ENCODE data around the gene HRG.

The HRG gene

GRCh38 chr3:186639778-186640472, 25.9 kb upstream of the HRG start, which contains the start of gene FETUB:
Gene FETUB (plus strand): TSS chr3:186640399. CDS start chr3:186640461, 62 bp downstream.
- Histone ChIP-seq H3K27me3 (ENCODE audit: insufficient read depth, insufficient read length) (no peaks in the 10 kb centered on the region), H3K9me3 (ENCODE audit: insufficient read depth, low read length) (peaks cover 10% of the 10 kb centered on the region; the same call in 1 of the 2 replicates), H3K36me3 (ENCODE audit: insufficient read depth, insufficient read length, low read length) (no peaks in the 10 kb centered on the region), H3K4me3 (ENCODE audit: insufficient read length, low read depth) (no peak within 1 kb of the TSS), H3K4me1 (ENCODE audit: insufficient read depth, insufficient read length) (no peaks in the 10 kb centered on the region), H3K9ac (ENCODE audit: insufficient read length, low read depth) (no peak within 1 kb of the TSS)
- no peak for TF ChIP-seq ZNF274 (IDR thresholded peaks at IDR 0.05; ENCODE audit: low read depth, low read length)
- no peak for TF ChIP-seq SUZ12 (IDR thresholded peaks at IDR 0.05; ENCODE audit: extremely low read depth, insufficient read depth, insufficient read length)
- no peak for TF ChIP-seq YY1 (IDR thresholded peaks at IDR 0.05; ENCODE audit: insufficient read depth, insufficient read length)
- no peak for DNase-seq (ENCODE audit: low read depth, low spot score)

GRCh38 chr3:186640473-186640818, 25.4 kb upstream of the HRG start:
- H3K9ac ChIP-seq (ENCODE audit: insufficient read length, low read depth) = no peak overlapping the region
- no peak overlapping the region for H3K4me3 ChIP-seq (ENCODE audit: insufficient read length, low read depth)
- no peaks in the 10 kb centered on the region for H3K4me1 ChIP-seq (ENCODE audit: insufficient read depth, insufficient read length)
- peaks cover 10% of the 10 kb centered on the region; the same call in 1 of the 2 replicates for H3K9me3 ChIP-seq (ENCODE audit: insufficient read depth, low read length)
- H3K27me3 ChIP-seq (ENCODE audit: insufficient read depth, insufficient read length) = no peaks in the 10 kb centered on the region
- H3K36me3 ChIP-seq (ENCODE audit: insufficient read depth, insufficient read length, low read length) = no peaks in the 10 kb centered on the region
- TF ChIP-seq YY1 (IDR thresholded peaks at IDR 0.05; ENCODE audit: insufficient read depth, insufficient read length) (no peak), SUZ12 (IDR thresholded peaks at IDR 0.05; ENCODE audit: extremely low read depth, insufficient read depth, insufficient read length) (no peak), ZNF274 (IDR thresholded peaks at IDR 0.05; ENCODE audit: low read depth, low read length) (no peak)
- no peak for DNase-seq (ENCODE audit: low read depth, low spot score)

GRCh38 chr3:186640929-186641328, 24.9 kb upstream of the HRG start:
- Histone ChIP-seq H3K4me1 (ENCODE audit: insufficient read depth, insufficient read length) (no peaks in the 10 kb centered on the region), H3K4me3 (ENCODE audit: insufficient read length, low read depth) (no peak overlapping the region), H3K9ac (ENCODE audit: insufficient read length, low read depth) (no peak overlapping the region), H3K36me3 (ENCODE audit: insufficient read depth, insufficient read length, low read length) (no peaks in the 10 kb centered on the region), H3K27me3 (ENCODE audit: insufficient read depth, insufficient read length) (no peaks in the 10 kb centered on the region), H3K9me3 (ENCODE audit: insufficient read depth, low read length) (peaks cover 10% of the 10 kb centered on the region; the same call in 1 of the 2 replicates)
- no peak for TF ChIP-seq YY1 (IDR thresholded peaks at IDR 0.05; ENCODE audit: insufficient read depth, insufficient read length)
- no peak for TF ChIP-seq SUZ12 (IDR thresholded peaks at IDR 0.05; ENCODE audit: extremely low read depth, insufficient read depth, insufficient read length)
- TF ChIP-seq ZNF274 (IDR thresholded peaks at IDR 0.05; ENCODE audit: low read depth, low read length) = no peak
- DNase-seq (ENCODE audit: low read depth, low spot score) = no peak

- H3K36me3 ChIP-seq (ENCODE audit: insufficient read depth, insufficient read length, low read length) = no peaks in the 10 kb centered on the region
- H3K9me3 ChIP-seq (ENCODE audit: insufficient read depth, low read length) = peaks cover 10% of the 10 kb centered on the region; the same call in 1 of the 2 replicates
- H3K27me3 ChIP-seq (ENCODE audit: insufficient read depth, insufficient read length) = no peaks in the 10 kb centered on the region
- H3K4me1 ChIP-seq (ENCODE audit: insufficient read depth, insufficient read length) = no peaks in the 10 kb centered on the region
- no peak for DNase-seq (ENCODE audit: low read depth, low spot score)
- H3K9ac ChIP-seq (ENCODE audit: insufficient read length, low read depth) = no peak overlapping the region
- H3K4me3 ChIP-seq (ENCODE audit: insufficient read length, low read depth) = no peak overlapping the region
- TF ChIP-seq SUZ12 (IDR thresholded peaks at IDR 0.05; ENCODE audit: extremely low read depth, insufficient read depth, insufficient read length) (no peak), ZNF274 (IDR thresholded peaks at IDR 0.05; ENCODE audit: low read depth, low read length) (no peak), YY1 (IDR thresholded peaks at IDR 0.05; ENCODE audit: insufficient read depth, insufficient read length) (no peak)
These were observed 23.8 kb upstream of the HRG start for GRCh38 chr3:186642014-186642413.

GRCh38 chr3:186643493-186643892, 22.3 kb upstream of the HRG start:
- H3K4me1 ChIP-seq (ENCODE audit: insufficient read depth, insufficient read length) = no peaks in the 10 kb centered on the region
- H3K36me3 ChIP-seq (ENCODE audit: insufficient read depth, insufficient read length, low read length) = no peaks in the 10 kb centered on the region
- H3K27me3 ChIP-seq (ENCODE audit: insufficient read depth, insufficient read length) = no peaks in the 10 kb centered on the region
- H3K9ac ChIP-seq (ENCODE audit: insufficient read length, low read depth) = no peak overlapping the region
- peaks cover 10% of the 10 kb centered on the region; the same call in 1 of the 2 replicates for H3K9me3 ChIP-seq (ENCODE audit: insufficient read depth, low read length)
- no peak overlapping the region for H3K4me3 ChIP-seq (ENCODE audit: insufficient read length, low read depth)
- TF ChIP-seq YY1 (IDR thresholded peaks at IDR 0.05; ENCODE audit: insufficient read depth, insufficient read length) (no peak), ZNF274 (IDR thresholded peaks at IDR 0.05; ENCODE audit: low read depth, low read length) (no peak), SUZ12 (IDR thresholded peaks at IDR 0.05; ENCODE audit: extremely low read depth, insufficient read depth, insufficient read length) (no peak)
- peak; percentile 55 for DNase-seq (ENCODE audit: low read depth, low spot score)

GRCh38 chr3:186644683-186645082, 21.1 kb upstream of the HRG start:
- Histone ChIP-seq H3K4me1 (ENCODE audit: insufficient read depth, insufficient read length) (no peaks in the 10 kb centered on the region), H3K27me3 (ENCODE audit: insufficient read depth, insufficient read length) (no peaks in the 10 kb centered on the region), H3K4me3 (ENCODE audit: insufficient read length, low read depth) (no peak overlapping the region), H3K9me3 (ENCODE audit: insufficient read depth, low read length) (no peaks in the 10 kb centered on the region), H3K36me3 (ENCODE audit: insufficient read depth, insufficient read length, low read length) (no peaks in the 10 kb centered on the region), H3K9ac (ENCODE audit: insufficient read length, low read depth) (no peak overlapping the region)
- TF ChIP-seq SUZ12 (IDR thresholded peaks at IDR 0.05; ENCODE audit: extremely low read depth, insufficient read depth, insufficient read length) (no peak), YY1 (IDR thresholded peaks at IDR 0.05; ENCODE audit: insufficient read depth, insufficient read length) (no peak), ZNF274 (IDR thresholded peaks at IDR 0.05; ENCODE audit: low read depth, low read length) (no peak)
- DNase-seq (ENCODE audit: low read depth, low spot score) = no peak

- DNase-seq (ENCODE audit: low read depth, low spot score) = no peak
- Histone ChIP-seq H3K4me3 (ENCODE audit: insufficient read length, low read depth) (no peak overlapping the region), H3K4me1 (ENCODE audit: insufficient read depth, insufficient read length) (no peaks in the 10 kb centered on the region), H3K36me3 (ENCODE audit: insufficient read depth, insufficient read length, low read length) (no peaks in the 10 kb centered on the region), H3K27me3 (ENCODE audit: insufficient read depth, insufficient read length) (no peaks in the 10 kb centered on the region), H3K9ac (ENCODE audit: insufficient read length, low read depth) (no peak overlapping the region), H3K9me3 (ENCODE audit: insufficient read depth, low read length) (no peaks in the 10 kb centered on the region)
- TF ChIP-seq ZNF274 (IDR thresholded peaks at IDR 0.05; ENCODE audit: low read depth, low read length) (no peak), SUZ12 (IDR thresholded peaks at IDR 0.05; ENCODE audit: extremely low read depth, insufficient read depth, insufficient read length) (no peak), YY1 (IDR thresholded peaks at IDR 0.05; ENCODE audit: insufficient read depth, insufficient read length) (no peak)
These were observed 19.7 kb upstream of the HRG start for GRCh38 chr3:186646106-186646505.
